ENCODE results near the gene BSN. TPM values are rescaled to one million over a fixed set of nuclear protein-coding genes. Genes with fewer than 3 reads are reported as not detected.

BSN gene
- polyA plus RNA-seq, 2 of the 4 experiments (the other 2 are of a cell fraction) = 0.04 to 0.08 TPM

DNA sequence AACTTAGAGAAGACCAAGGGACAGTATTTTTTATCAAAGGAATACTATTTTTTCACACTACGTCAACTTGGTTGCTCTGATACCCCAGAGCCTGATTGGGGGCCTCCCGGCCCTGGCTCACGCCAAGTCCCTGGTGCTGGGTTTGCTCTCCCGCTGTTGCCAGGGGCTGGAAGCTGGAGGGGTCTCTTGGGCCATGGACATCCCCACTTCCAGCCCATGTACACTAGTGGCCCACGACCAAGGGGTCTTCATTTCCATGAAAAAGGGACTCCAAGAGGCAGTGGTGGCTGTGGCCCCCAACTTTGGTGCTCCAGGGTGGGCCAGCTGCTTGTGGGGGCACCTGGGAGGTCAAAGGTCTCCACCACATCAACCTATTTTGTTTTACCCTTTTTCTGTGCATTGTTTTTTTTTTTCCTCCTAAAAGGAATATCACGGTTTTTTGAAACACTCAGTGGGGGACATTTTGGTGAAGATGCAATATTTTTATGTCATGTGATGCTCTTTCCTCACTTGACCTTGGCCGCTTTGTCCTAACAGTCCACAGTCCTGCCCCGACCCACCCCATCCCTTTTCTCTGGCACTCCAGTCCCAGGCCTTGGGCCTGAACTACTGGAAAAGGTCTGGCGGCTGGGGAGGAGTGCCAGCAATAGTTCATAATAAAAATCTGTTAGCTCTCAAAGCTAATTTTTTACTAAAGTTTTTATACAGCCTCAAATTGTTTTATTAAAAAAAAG lies 20.3 kb upstream of the BSN start:
- no peak for DNase-seq (ENCODE audit: low read depth in 1 of 2, low spot score in 1 of 2)
- Histone ChIP-seq H3K4me2 (no peak overlapping the region), H3K27ac (no peak overlapping the region), H3K4me3 (no peak overlapping the region), H3K9me3 (no peaks in the 10 kb centered on the region), H3K4me1 (no peaks in the 10 kb centered on the region)
- no peak for ATAC-seq
- TF ChIP-seq, protein P1, sequence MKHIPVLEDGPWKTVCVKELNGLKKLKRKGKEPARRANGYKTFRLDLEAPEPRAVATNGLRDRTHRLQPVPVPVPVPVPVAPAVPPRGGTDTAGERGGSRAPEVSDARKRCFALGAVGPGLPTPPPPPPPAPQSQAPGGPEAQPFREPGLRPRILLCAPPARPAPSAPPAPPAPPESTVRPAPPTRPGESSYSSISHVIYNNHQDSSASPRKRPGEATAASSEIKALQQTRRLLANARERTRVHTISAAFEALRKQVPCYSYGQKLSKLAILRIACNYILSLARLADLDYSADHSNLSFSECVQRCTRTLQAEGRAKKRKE (CRISPR knock-in tag; IDR thresholded peaks at IDR 0.05; ENCODE audit: low read depth) = no peak
- TF ChIP-seq MAZ (IDR thresholded peaks at IDR 0.05; ENCODE audit: borderline replicate concordance, low read depth, low read length) (no peak), GATA3 (IDR thresholded peaks at IDR 0.05; ENCODE audit: borderline replicate concordance) (no peak), JUN (IDR thresholded peaks at IDR 0.05) (no peak), FOSL2 (IDR thresholded peaks at IDR 0.05) (no peak), FOSL2 (CRISPR knock-in tag; IDR thresholded peaks at IDR 0.05) (no peak), RNF2 (IDR thresholded peaks at IDR 0.05; ENCODE audit: borderline replicate concordance, low read depth) (no peak), ZC3H11A (IDR thresholded peaks at IDR 0.05) (no peak), NR3C1 (IDR thresholded peaks at IDR 0.05) (no peak), RAD21 (conservative IDR thresholded peaks at IDR 0.05 in 1 of 2, IDR thresholded peaks at IDR 0.05 in 1 of 2) (no peak), PHF8 (IDR thresholded peaks at IDR 0.05; ENCODE audit: borderline replicate concordance, low read depth) (no peak), RFX5 (IDR thresholded peaks at IDR 0.05) (no peak), CEBPB (IDR thresholded peaks at IDR 0.05) (no peak), CBX2 (IDR thresholded peaks at IDR 0.05; ENCODE audit: borderline replicate concordance, low read depth) (no peak)
- TF ChIP-seq, protein P2, sequence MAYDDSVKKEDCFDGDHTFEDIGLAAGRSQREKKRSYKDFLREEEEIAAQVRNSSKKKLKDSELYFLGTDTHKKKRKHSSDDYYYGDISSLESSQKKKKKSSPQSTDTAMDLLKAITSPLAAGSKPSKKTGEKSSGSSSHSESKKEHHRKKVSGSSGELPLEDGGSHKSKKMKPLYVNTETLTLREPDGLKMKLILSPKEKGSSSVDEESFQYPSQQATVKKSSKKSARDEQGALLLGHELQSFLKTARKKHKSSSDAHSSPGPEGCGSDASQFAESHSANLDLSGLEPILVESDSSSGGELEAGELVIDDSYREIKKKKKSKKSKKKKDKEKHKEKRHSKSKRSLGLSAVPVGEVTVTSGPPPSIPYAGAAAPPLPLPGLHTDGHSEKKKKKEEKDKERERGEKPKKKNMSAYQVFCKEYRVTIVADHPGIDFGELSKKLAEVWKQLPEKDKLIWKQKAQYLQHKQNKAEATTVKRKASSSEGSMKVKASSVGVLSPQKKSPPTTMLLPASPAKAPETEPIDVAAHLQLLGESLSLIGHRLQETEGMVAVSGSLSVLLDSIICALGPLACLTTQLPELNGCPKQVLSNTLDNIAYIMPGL (CRISPR knock-in tag; IDR thresholded peaks at IDR 0.05; ENCODE audit: borderline replicate concordance) = no peak
- TF ChIP-seq, protein P3, sequence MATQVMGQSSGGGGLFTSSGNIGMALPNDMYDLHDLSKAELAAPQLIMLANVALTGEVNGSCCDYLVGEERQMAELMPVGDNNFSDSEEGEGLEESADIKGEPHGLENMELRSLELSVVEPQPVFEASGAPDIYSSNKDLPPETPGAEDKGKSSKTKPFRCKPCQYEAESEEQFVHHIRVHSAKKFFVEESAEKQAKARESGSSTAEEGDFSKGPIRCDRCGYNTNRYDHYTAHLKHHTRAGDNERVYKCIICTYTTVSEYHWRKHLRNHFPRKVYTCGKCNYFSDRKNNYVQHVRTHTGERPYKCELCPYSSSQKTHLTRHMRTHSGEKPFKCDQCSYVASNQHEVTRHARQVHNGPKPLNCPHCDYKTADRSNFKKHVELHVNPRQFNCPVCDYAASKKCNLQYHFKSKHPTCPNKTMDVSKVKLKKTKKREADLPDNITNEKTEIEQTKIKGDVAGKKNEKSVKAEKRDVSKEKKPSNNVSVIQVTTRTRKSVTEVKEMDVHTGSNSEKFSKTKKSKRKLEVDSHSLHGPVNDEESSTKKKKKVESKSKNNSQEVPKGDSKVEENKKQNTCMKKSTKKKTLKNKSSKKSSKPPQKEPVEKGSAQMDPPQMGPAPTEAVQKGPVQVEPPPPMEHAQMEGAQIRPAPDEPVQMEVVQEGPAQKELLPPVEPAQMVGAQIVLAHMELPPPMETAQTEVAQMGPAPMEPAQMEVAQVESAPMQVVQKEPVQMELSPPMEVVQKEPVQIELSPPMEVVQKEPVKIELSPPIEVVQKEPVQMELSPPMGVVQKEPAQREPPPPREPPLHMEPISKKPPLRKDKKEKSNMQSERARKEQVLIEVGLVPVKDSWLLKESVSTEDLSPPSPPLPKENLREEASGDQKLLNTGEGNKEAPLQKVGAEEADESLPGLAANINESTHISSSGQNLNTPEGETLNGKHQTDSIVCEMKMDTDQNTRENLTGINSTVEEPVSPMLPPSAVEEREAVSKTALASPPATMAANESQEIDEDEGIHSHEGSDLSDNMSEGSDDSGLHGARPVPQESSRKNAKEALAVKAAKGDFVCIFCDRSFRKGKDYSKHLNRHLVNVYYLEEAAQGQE (IDR thresholded peaks at IDR 0.05) = no peak
- no peak for FAIRE-seq
- ChIA-PET CTCF (interaction anchor here (0.7 to 1.0 kb wide), 3 partner anchors 15 to 137 kb away, joined by 3 read pairs; no protein-coding TSS in a partner anchor), POLR2A (no interaction called here)
- 89% methylated on average over 9 of the region's 9 CpGs for WGBS (ENCODE audit: missing lambda C conversion rate)

DNA sequence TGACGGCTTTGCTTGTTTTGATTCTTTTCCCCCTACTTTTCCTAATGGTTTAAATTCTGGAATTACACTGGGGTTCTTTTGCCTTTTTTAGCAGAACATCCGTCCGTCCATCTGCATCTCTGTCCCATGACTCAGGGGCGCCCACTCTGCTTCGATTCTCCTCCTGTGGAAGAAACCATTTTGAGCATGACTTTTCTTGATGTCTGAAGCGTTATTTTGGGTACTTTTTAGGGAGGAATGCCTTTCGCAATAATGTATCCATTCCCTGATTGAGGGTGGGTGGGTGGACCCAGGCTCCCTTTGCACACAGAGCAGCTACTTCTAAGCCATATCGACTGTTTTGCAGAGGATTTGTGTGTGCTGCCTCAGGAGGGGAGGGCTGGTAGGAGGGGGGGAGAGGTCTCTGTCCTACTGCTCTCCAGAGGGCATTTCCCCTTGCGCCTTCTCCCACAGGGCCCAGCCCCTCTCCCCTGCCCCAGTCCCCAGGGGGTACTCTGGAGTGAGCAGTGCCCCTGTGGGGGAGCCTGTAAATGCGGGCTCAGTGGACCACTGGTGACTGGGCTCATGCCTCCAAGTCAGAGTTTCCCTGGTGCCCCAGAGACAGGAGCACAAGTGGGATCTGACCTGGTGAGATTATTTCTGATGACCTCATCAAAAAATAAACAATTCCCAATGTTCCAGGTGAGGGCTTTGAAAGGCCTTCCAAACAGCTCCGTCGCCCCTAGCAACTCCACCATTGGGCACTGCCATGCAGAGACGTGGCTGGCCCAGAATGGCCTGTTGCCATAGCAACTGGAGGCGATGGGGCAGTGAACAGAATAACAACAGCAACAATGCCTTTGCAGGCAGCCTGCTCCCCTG lies 19.5 kb upstream of the BSN start:
- Histone ChIP-seq H3K4me2 (no peak overlapping the region), H3K9me3 (no peaks in the 10 kb centered on the region), H3K27ac (no peak overlapping the region), H3K4me1 (no peaks in the 10 kb centered on the region), H3K4me3 (no peak overlapping the region)
- DNase-seq (ENCODE audit: low read depth in 1 of 2, low spot score in 1 of 2) (peak in 1 of 2 experiments; percentile 24), FAIRE-seq (no peak), ATAC-seq (no peak)
- WGBS (ENCODE audit: missing lambda C conversion rate) = 84% methylated on average over 13 of the region's 14 CpGs
- TF ChIP-seq, protein P2 (CRISPR knock-in tag; IDR thresholded peaks at IDR 0.05; ENCODE audit: borderline replicate concordance) = no peak
- peak; percentile 95 for TF ChIP-seq MAFK (IDR thresholded peaks at IDR 0.05; ENCODE audit: partially characterized antibody)
- POLR2A ChIA-PET = no interaction called here
- CTCF ChIA-PET = interaction anchor here (0.7 to 7.5 kb wide), 2 partner anchors 136 kb away, joined by 3 to 210 read pairs; no protein-coding TSS in a partner anchor
